ENCODE measurements around the gene TBC1D9B. TPM values are rescaled to one million over a fixed set of nuclear protein-coding genes. Genes with fewer than 3 reads are reported as not detected.
A peak's percentile ranks its signal among the peaks of the same experiment; 100 is the strongest.

Gene TBC1D9B
- total RNA-seq, 1 donor from 2014 or later = 125 TPM

DNA sequence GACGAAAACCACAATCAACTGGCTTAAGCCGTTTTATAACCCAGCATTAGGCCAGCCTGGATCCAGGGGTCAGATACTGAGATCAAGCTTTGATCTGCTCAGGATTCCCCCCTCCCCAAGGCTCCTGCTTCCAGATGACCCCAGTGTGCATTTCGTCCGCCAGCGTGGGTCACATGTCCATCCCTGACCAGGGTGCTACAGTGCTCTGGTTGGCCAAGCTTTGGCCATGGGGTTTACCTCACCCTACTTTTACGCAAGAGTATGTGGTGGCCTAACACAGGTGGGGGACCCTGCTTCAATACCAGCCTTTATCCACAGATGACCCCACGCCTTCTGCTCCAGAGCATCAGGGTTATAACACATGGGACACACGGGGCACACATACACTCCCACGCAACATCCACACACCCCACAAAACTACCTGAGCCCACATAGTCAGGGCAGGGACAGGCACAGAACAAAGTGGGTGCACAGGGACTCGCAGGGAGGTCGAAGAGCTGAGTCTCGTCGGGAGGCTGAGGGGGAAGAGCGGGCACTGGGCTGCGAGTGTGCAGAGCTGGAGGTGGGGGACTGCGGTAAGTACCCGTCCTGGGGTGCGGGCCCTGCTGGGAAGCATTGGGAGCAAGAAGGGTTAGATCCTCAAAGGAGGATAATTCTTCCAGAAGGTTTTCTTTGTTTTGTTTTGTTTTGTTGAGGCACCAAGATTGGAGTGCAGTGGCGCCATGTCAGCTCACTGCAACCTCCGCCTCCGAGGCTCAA is 92.0 kb downstream of the TBC1D9B start:
- no peaks in the 10 kb centered on the region for H3K36me3 ChIP-seq
- H3K27me3 ChIP-seq = no peaks in the 10 kb centered on the region
- intact Hi-C loops (cut with DNase I) = no loop called here
- peaks cover 39% of the 10 kb centered on the region for H3K4me1 ChIP-seq
- H3K4me3 ChIP-seq = no peak overlapping the region
- no peak for DNase-seq (ENCODE audit: extremely low spot score in 2 of 2)
- no peaks in the 10 kb centered on the region for H3K9me3 ChIP-seq
- peak overlapping the region; percentile 99 for H3K27ac ChIP-seq
- TF ChIP-seq POLR2A (IDR thresholded peaks at IDR 0.05) = no peak
- no peak for TF ChIP-seq POLR2AphosphoS5 (IDR thresholded peaks at IDR 0.05; ENCODE audit: insufficient read depth in 1 of 2, low read depth in 1 of 2)

GRCh38 chr5:179814090-179814489 is 93.6 kb downstream of the TBC1D9B start:
- TF ChIP-seq POLR2A (IDR thresholded peaks at IDR 0.05) (no peak), POLR2AphosphoS5 (IDR thresholded peaks at IDR 0.05; ENCODE audit: insufficient read depth in 1 of 2, low read depth in 1 of 2) (no peak)
- TF ChIP-seq, protein P1, sequence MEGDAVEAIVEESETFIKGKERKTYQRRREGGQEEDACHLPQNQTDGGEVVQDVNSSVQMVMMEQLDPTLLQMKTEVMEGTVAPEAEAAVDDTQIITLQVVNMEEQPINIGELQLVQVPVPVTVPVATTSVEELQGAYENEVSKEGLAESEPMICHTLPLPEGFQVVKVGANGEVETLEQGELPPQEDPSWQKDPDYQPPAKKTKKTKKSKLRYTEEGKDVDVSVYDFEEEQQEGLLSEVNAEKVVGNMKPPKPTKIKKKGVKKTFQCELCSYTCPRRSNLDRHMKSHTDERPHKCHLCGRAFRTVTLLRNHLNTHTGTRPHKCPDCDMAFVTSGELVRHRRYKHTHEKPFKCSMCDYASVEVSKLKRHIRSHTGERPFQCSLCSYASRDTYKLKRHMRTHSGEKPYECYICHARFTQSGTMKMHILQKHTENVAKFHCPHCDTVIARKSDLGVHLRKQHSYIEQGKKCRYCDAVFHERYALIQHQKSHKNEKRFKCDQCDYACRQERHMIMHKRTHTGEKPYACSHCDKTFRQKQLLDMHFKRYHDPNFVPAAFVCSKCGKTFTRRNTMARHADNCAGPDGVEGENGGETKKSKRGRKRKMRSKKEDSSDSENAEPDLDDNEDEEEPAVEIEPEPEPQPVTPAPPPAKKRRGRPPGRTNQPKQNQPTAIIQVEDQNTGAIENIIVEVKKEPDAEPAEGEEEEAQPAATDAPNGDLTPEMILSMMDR (IDR thresholded peaks at IDR 0.05) = no peak
- Histone ChIP-seq H3K9me3 (no peaks in the 10 kb centered on the region), H3K4me1 (peaks cover 26% of the 10 kb centered on the region), H3K27ac (no peak overlapping the region), H3K36me3 (no peaks in the 10 kb centered on the region), H3K27me3 (no peaks in the 10 kb centered on the region), H3K4me3 (no peak overlapping the region)
- no peak for DNase-seq (ENCODE audit: extremely low spot score in 2 of 2)
- intact Hi-C loops (cut with DNase I) = no loop called here

DNA sequence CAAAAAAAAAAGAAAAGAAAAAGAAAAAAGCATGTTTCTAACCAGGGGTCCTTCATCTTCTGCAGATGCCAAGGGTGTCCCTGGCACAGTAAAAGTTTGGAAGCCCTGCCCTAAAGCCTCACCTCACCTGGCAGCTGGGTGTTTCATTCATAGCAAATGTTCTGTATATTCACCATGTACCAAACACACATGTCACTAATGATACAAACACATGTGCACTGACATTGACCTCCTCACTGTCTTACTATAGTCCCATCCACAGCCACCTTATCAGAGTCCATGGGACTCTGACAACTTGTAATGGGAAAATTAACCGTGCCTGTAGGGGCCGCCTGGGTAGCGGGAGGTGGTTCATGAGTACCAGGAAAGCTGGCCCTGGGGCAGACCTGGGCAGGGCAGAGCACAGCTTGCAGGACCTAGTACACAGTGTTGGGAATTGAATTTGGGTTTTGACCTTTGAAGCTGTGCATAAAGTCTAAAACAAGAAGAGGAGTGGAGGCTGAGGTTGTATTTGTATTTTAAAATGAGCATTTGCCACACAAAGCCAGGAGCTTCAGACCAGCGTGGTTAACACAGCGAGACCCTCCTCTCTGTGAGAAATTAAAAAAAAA is 94.6 kb downstream of the TBC1D9B start:
- Histone ChIP-seq H3K4me1 (peaks cover 22% of the 10 kb centered on the region), H3K9me3 (no peaks in the 10 kb centered on the region), H3K27ac (no peak overlapping the region), H3K36me3 (no peaks in the 10 kb centered on the region), H3K4me3 (no peak overlapping the region), H3K27me3 (no peaks in the 10 kb centered on the region)
- intact Hi-C loops (cut with DNase I) = no loop called here
- no peak for TF ChIP-seq POLR2AphosphoS5 (IDR thresholded peaks at IDR 0.05; ENCODE audit: insufficient read depth in 1 of 2, low read depth in 1 of 2)
- TF ChIP-seq POLR2A (IDR thresholded peaks at IDR 0.05) = no peak
- TF ChIP-seq, protein P1 (IDR thresholded peaks at IDR 0.05) = no peak
- no peak for DNase-seq (ENCODE audit: extremely low spot score in 2 of 2)

DNA sequence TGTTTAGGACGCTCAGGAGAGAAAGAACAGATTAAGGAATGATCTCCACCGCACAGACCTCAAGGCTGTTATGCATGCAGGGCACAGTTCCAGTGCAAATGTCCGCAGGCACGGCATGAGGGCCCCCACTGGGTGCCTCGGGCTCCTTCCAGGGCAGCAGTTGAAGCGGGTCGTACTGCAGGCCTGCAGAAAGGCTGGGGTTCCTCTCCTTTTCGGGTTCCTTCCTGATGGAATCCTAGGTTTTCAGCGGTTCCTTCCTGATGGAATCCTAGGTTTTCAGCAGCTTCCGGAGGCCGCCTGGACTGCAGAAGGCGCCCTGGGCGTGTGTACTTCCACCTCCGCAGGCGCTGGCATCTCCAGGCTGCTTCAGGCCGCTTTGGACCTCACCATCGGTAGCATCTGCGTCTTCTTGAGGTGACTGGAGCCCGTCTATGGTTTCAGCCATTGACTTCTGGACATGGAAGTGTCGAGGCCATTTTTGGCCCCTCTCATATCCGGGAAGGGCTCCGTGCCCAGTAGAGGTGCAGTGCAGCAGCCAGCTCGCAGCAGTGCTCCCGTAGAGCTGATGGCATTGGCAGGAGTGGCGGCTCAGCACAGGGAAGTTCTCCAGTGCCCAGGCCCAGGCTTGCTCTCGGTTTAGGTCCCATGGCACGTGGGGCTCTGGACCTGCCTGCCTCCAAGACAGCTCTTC is 95.4 kb downstream of the TBC1D9B start:
- intact Hi-C loops (cut with DNase I) = no loop called here
- TF ChIP-seq POLR2AphosphoS5 (IDR thresholded peaks at IDR 0.05; ENCODE audit: insufficient read depth in 1 of 2, low read depth in 1 of 2) (no peak), POLR2A (IDR thresholded peaks at IDR 0.05) (no peak)
- TF ChIP-seq, protein P1 (IDR thresholded peaks at IDR 0.05) = no peak
- H3K36me3 ChIP-seq = no peaks in the 10 kb centered on the region
- no peak overlapping the region for H3K4me3 ChIP-seq
- H3K4me1 ChIP-seq = peaks cover 22% of the 10 kb centered on the region
- no peak overlapping the region for H3K27ac ChIP-seq
- DNase-seq (ENCODE audit: extremely low spot score in 2 of 2) = no peak
- H3K9me3 ChIP-seq = no peaks in the 10 kb centered on the region
- no peaks in the 10 kb centered on the region for H3K27me3 ChIP-seq

Small RNAs within 50 kb of the gene (small RNA-seq; reads per million reads assigned to genes)
- gene RF00019 = not detected

Other genes starting within 250 kb of the TBC1D9B start
- gene CBY3, start 226.9 kb downstream of the TBC1D9B start, total RNA-seq = not detected
- gene CANX, start 208.9 kb downstream of the TBC1D9B start, total RNA-seq = 208 TPM
- gene MAML1, start 175.1 kb downstream of the TBC1D9B start, total RNA-seq = 25.3 TPM
- 10.6 TPM for gene LTC4S, start 113.9 kb downstream of the TBC1D9B start, total RNA-seq
- gene MGAT4B, start 101.0 kb downstream of the TBC1D9B start, total RNA-seq = 95.5 TPM
- gene SQSTM1, start 87.0 kb downstream of the TBC1D9B start, total RNA-seq = 373 TPM
- gene MRNIP, start 49.1 kb downstream of the TBC1D9B start, total RNA-seq = 53.8 TPM
- gene RNF130, start 163.9 kb upstream of the TBC1D9B start, total RNA-seq = 103 TPM

All from vagina (tissue), 2 donors.